HEK293 (cell line): ENCODE results near the gene TRMT61A.

Source experiments
- CTCF ChIA-PET: fragments of 350-600 bp; formaldehyde crosslinking; extraction: SDS; loops from one replicate; lab custom pipeline; 2021; ENCODE audit warnings: antibody characterized with exemption; lab: Yijun Ruan, JAX
- POLR2A ChIA-PET: fragments of 300-600 bp; formaldehyde crosslinking; extraction: SDS; loops from one replicate; lab custom pipeline; 2020; ENCODE audit warnings: antibody characterized with exemption, inconsistent platforms; lab: Yijun Ruan, JAX
- H3K27ac ChIP-seq: fragments of 200-500 bp; sonication (Bioruptor generic); 2 replicates; pipeline ENCODE4 v1.5.1; 2014; ENCODE audit warnings: low read depth, low read length, control low read depth, inconsistent platforms; ENCODE audit errors: extremely low read depth
- H3K36me3 ChIP-seq, 2 experiments: fragments of 200-500 bp in 1 of 2; sonication (Bioruptor generic) in 1 of 2; 1 replicate in 1 of 2; 2 replicates in 1 of 2; pipeline ENCODE4 v1.5.1; 2014 to 2017; ENCODE audit warnings: inconsistent platforms in 2 of 2, low read length in 2 of 2; ENCODE audit not compliant: control insufficient read depth in 2 of 2, insufficient read depth in 1 of 2
- H3K4me1 ChIP-seq: fragments of 200-500 bp; sonication (Bioruptor generic); 2 replicates; pipeline ENCODE4 v1.5.1; 2014; ENCODE audit warnings: mild to moderate bottlenecking, low read length, inconsistent platforms; ENCODE audit not compliant: control insufficient read depth, insufficient read depth
- H3K4me3 ChIP-seq: 2 replicates; pipeline ENCODE4 v1.5.1; 2011; ENCODE audit warnings: low read depth, mild to moderate bottlenecking, control low read depth, low read length, moderate library complexity
- H3K9me3 ChIP-seq: fragments of 200-500 bp; sonication (Bioruptor generic); 2 replicates; pipeline ENCODE4 v1.5.1; 2014; ENCODE audit warnings: low read depth, low read length, inconsistent platforms; ENCODE audit not compliant: control insufficient read depth, insufficient read depth
- HOXD13 ChIP-seq: sonication (generic); formaldehyde crosslinking; IDR thresholded peaks from 2 replicates; pipeline ENCODE4 v1.8.0; 2022; ENCODE audit warnings: missing genetic modification reagents, borderline replicate concordance
- OVOL3 ChIP-seq: fragments of 450-650 bp; formaldehyde crosslinking; IDR thresholded peaks from 2 replicates; pipeline ENCODE4 v1.5.1; 2016; ENCODE audit warnings: missing biosample characterization, missing genetic modification characterization
- PRDM4 ChIP-seq: fragments of 450-650 bp; formaldehyde crosslinking; IDR thresholded peaks from 2 replicates; pipeline ENCODE4 v1.5.1; 2017; ENCODE audit warnings: missing biosample characterization, missing genetic modification characterization
- ZFP3 ChIP-seq: fragments of 450-650 bp; formaldehyde crosslinking; IDR thresholded peaks from 2 replicates; pipeline ENCODE4 v1.5.1; 2016; ENCODE audit warnings: low read depth, missing biosample characterization, missing genetic modification characterization
- ZNF280D ChIP-seq: fragments of 450-650 bp; formaldehyde crosslinking; IDR thresholded peaks from 2 replicates; pipeline ENCODE4 v1.5.1; 2016; ENCODE audit warnings: missing biosample characterization, missing genetic modification characterization
- ZNF335 ChIP-seq: fragments of 450-650 bp; formaldehyde crosslinking; conservative IDR thresholded peaks from 2 replicates; pipeline ENCODE4 v1.5.1; 2016; ENCODE audit warnings: missing biosample characterization, missing genetic modification characterization
- ZNF391 ChIP-seq: fragments of 450-650 bp; formaldehyde crosslinking; IDR thresholded peaks from 2 replicates; pipeline ENCODE4 v1.5.1; 2016; ENCODE audit warnings: low read depth, missing biosample characterization, missing genetic modification characterization, borderline replicate concordance
- ZNF398 ChIP-seq: fragments of 450-650 bp; formaldehyde crosslinking; IDR thresholded peaks from 2 replicates; pipeline ENCODE4 v1.5.1; 2017; ENCODE audit warnings: missing biosample characterization, missing genetic modification characterization
- ZNF416 ChIP-seq: fragments of 450-650 bp; formaldehyde crosslinking; IDR thresholded peaks from 2 replicates; pipeline ENCODE4 v1.5.1; 2016; ENCODE audit warnings: missing biosample characterization, missing genetic modification characterization
- ZNF510 ChIP-seq: fragments of 450-650 bp; formaldehyde crosslinking; IDR thresholded peaks from 2 replicates; pipeline ENCODE4 v1.5.1; 2018; ENCODE audit warnings: mild to moderate bottlenecking, missing genetic modification characterization, missing biosample characterization; ENCODE audit not compliant: insufficient replicate concordance
- ZNF600 ChIP-seq: fragments of 450-650 bp; formaldehyde crosslinking; IDR thresholded peaks from 2 replicates; pipeline ENCODE4 v1.5.1; 2016; ENCODE audit warnings: missing biosample characterization, missing genetic modification characterization
- ZNF623 ChIP-seq: fragments of 450-650 bp; formaldehyde crosslinking; IDR thresholded peaks from 2 replicates; pipeline ENCODE4 v1.5.1; 2016; ENCODE audit warnings: missing biosample characterization, missing genetic modification characterization
- ZNF645 ChIP-seq: fragments of 450-650 bp; formaldehyde crosslinking; IDR thresholded peaks from 2 replicates; pipeline ENCODE4; 2016; ENCODE audit warnings: missing biosample characterization, missing genetic modification characterization
- ZNF707 ChIP-seq: fragments of 450-650 bp; formaldehyde crosslinking; IDR thresholded peaks from 2 replicates; pipeline ENCODE4 v1.5.1; 2016; ENCODE audit warnings: missing biosample characterization, missing genetic modification characterization
- ZNF768 ChIP-seq: fragments of 450-650 bp; formaldehyde crosslinking; IDR thresholded peaks from 2 replicates; pipeline ENCODE4 v1.5.1; 2018; ENCODE audit warnings: missing biosample characterization, mild to moderate bottlenecking, missing genetic modification characterization
- ZSCAN30 ChIP-seq: fragments of 450-650 bp; IDR thresholded peaks from 2 replicates; pipeline ENCODE4 v1.5.1; 2018; ENCODE audit warnings: missing biosample characterization, mild to moderate bottlenecking, missing genetic modification characterization, moderate library complexity
- ZSCAN5A ChIP-seq: fragments of 450-650 bp; formaldehyde crosslinking; IDR thresholded peaks from 2 replicates; pipeline ENCODE4 v1.5.1; 2016; ENCODE audit warnings: missing biosample characterization, missing genetic modification characterization

TRMT61A gene

GRCh38 chr14:103496776-103497175, 32.2 kb upstream of the TRMT61A start (continued):
- TF ChIP-seq ZSCAN5A (tag by site-specific recombination) (no peak), ZFP3 (tag by site-specific recombination) (no peak), ZNF391 (tag by site-specific recombination) (no peak), ZNF768 (tag by site-specific recombination) (no peak), ZNF510 (tag by site-specific recombination) (no peak), ZNF416 (no peak), ZNF623 (tag by site-specific recombination) (no peak), HOXD13 (CRISPR knock-in tag) (no peak), ZNF335 (tag by site-specific recombination) (no peak), ZNF398 (tag by site-specific recombination) (no peak)

GRCh38 chr14:103499709-103500108, 29.3 kb upstream of the TRMT61A start:
- ChIA-PET CTCF (interaction anchor here (0.5 to 3.8 kb wide), 14 partner anchors 9 to 172 kb away, joined by 3 to 25 read pairs (median 4); no protein-coding TSS in a partner anchor), POLR2A (no interaction called here)
- Histone ChIP-seq H3K9me3 (no peaks in the 10 kb centered on the region), H3K4me1 (no peaks in the 10 kb centered on the region), H3K27ac (no peak overlapping the region), H3K4me3 (no peak overlapping the region), H3K36me3 (peaks cover 41 to 67% of the 10 kb centered on the region in 2 experiments)
- TF ChIP-seq ZNF645 (no peak), PRDM4 (tag by site-specific recombination) (peak; percentile 24; the same call in 1 of the 2 replicates), ZSCAN30 (tag by site-specific recombination) (no peak), ZNF600 (tag by site-specific recombination) (peak; percentile 82)

- no peaks in the 10 kb centered on the region for H3K9me3 ChIP-seq
- no peaks in the 10 kb centered on the region for H3K4me1 ChIP-seq
- H3K4me3 ChIP-seq, result no peak overlapping the region
- CTCF ChIA-PET, result interaction anchor here (0.6 to 3.8 kb wide), 15 partner anchors 8 to 192 kb away, joined by 3 to 25 read pairs (median 5); no protein-coding TSS in a partner anchor
- H3K27ac ChIP-seq, result no peak overlapping the region
- POLR2A ChIA-PET, result no interaction called here
- H3K36me3 ChIP-seq, result peaks cover 35 to 68% of the 10 kb centered on the region in 2 experiments
- TF ChIP-seq OVOL3 (no peak), ZNF280D (tag by site-specific recombination) (no peak), PRDM4 (tag by site-specific recombination) (no peak), ZNF707 (tag by site-specific recombination) (no peak), ZNF335 (tag by site-specific recombination) (0 out of 2 replicates have a peak, but pooled peaks have one; percentile 15), ZSCAN30 (tag by site-specific recombination) (peak; percentile 82)
Observed at GRCh38 chr14:103500148-103500990, 28.6 kb upstream of the TRMT61A start.
